PC-9 (cell line): ENCODE data around the gene SPI1.

Source experiments
- EZH2 ChIP-seq: fragments of 200-600 bp; sonication (generic); IDR thresholded peaks from 2 replicates; pipeline ENCODE4 v1.8.0; 2017; ENCODE audit warnings: antibody characterized with exemption, low read depth
- TF ChIP-seq, protein P1 (sequence below): fragments of 200-600 bp; sonication (generic); conservative IDR thresholded peaks from 2 replicates; pipeline ENCODE4 v1.6.1; 2017; ENCODE audit warnings: mixed run types, antibody characterized with exemption, mild to moderate bottlenecking, moderate library complexity

DNA sequence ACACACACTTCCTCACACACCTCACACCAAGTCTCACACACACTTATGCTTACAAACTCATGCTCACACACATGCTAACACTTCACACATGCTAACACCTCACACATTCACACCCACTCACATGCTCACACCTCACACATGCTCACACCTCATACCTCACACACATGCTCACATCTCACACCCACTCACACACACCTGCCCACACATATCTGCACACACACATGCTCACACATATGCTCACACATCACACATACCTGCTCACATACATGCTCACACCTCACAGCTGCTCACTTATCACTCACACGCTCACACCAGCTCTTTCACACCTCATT is 21.4 kb downstream of the SPI1 start:
- TF ChIP-seq, protein P1, sequence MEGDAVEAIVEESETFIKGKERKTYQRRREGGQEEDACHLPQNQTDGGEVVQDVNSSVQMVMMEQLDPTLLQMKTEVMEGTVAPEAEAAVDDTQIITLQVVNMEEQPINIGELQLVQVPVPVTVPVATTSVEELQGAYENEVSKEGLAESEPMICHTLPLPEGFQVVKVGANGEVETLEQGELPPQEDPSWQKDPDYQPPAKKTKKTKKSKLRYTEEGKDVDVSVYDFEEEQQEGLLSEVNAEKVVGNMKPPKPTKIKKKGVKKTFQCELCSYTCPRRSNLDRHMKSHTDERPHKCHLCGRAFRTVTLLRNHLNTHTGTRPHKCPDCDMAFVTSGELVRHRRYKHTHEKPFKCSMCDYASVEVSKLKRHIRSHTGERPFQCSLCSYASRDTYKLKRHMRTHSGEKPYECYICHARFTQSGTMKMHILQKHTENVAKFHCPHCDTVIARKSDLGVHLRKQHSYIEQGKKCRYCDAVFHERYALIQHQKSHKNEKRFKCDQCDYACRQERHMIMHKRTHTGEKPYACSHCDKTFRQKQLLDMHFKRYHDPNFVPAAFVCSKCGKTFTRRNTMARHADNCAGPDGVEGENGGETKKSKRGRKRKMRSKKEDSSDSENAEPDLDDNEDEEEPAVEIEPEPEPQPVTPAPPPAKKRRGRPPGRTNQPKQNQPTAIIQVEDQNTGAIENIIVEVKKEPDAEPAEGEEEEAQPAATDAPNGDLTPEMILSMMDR = no peak
- TF ChIP-seq EZH2 = no peak
